Trophoblast cell (in vitro differentiated cells and primary cell): ENCODE measurements around the gene PHF13.

Experiments used
- DNase-seq, 2 donors: peaks; one replicate each; pipeline ENCODE4 v3.0.0-alpha.2; 2016
- H2AFZ ChIP-seq: 2 replicates; pipeline ENCODE4 v1.6.1; 2013; ENCODE audit warnings: low read length, moderate library complexity, mild to moderate bottlenecking; ENCODE audit not compliant: insufficient read depth, poor library complexity
- H2AK5ac ChIP-seq: 2 replicates; pipeline ENCODE4 v1.6.1; 2013; ENCODE audit warnings: mild to moderate bottlenecking, low read length
- H2BK120ac ChIP-seq: 2 replicates; pipeline ENCODE4 v1.6.1; 2013; ENCODE audit warnings: low read length, mild to moderate bottlenecking, moderate library complexity; ENCODE audit not compliant: insufficient read depth, poor library complexity
- H2BK12ac ChIP-seq: 2 replicates; pipeline ENCODE4 v1.6.1; 2013; ENCODE audit warnings: mild to moderate bottlenecking, low read length, moderate library complexity
- H2BK5ac ChIP-seq: 2 replicates; pipeline ENCODE4 v1.6.1; 2013; ENCODE audit warnings: low read length, low read depth, moderate library complexity, mild to moderate bottlenecking; ENCODE audit not compliant: poor library complexity
- H3K14ac ChIP-seq: 2 replicates; pipeline ENCODE4 v1.6.1; 2013; ENCODE audit warnings: mild to moderate bottlenecking, low read length
- H3K18ac ChIP-seq: 2 replicates; pipeline ENCODE4 v1.6.1; 2013; ENCODE audit warnings: mild to moderate bottlenecking, low read length
- H3K23ac ChIP-seq: 2 replicates; pipeline ENCODE4 v1.6.1; 2013; ENCODE audit warnings: low read length
- H3K27ac ChIP-seq: 2 replicates; pipeline ENCODE4 v1.5.1; 2013; ENCODE audit warnings: low read depth, mild to moderate bottlenecking, inconsistent platforms, low read length, moderate library complexity
- H3K27me3 ChIP-seq: 2 replicates; pipeline ENCODE4 v1.6.1; 2013; ENCODE audit warnings: inconsistent platforms, mild to moderate bottlenecking, low read length, moderate library complexity; ENCODE audit not compliant: insufficient read depth
- H3K36me3 ChIP-seq, 2 experiments: 1 replicate in 1 of 2; 2 replicates in 1 of 2; pipeline ENCODE4 v1.6.1; 2013; ENCODE audit warnings: low read length in 2 of 2, mild to moderate bottlenecking in 2 of 2, moderate library complexity in 1 of 2; ENCODE audit not compliant: insufficient read depth in 2 of 2, control insufficient read depth in 1 of 2
- H3K4ac ChIP-seq: 2 replicates; pipeline ENCODE4 v1.6.1; 2013; ENCODE audit warnings: low read depth, mild to moderate bottlenecking, low read length, moderate library complexity
- H3K4me1 ChIP-seq, 2 experiments: 1 replicate in 1 of 2; 2 replicates in 1 of 2; pipeline ENCODE4 v1.6.1; 2013; ENCODE audit warnings: low read length in 2 of 2, mild to moderate bottlenecking in 2 of 2, moderate library complexity in 1 of 2; ENCODE audit not compliant: insufficient read depth in 2 of 2, control insufficient read depth in 1 of 2
- H3K4me2 ChIP-seq: 2 replicates; pipeline ENCODE4 v1.6.1; 2013; ENCODE audit warnings: inconsistent platforms, mild to moderate bottlenecking, low read length, moderate library complexity
- H3K4me3 ChIP-seq: 2 replicates; pipeline ENCODE4 v1.5.1; 2013; ENCODE audit warnings: mild to moderate bottlenecking, low read depth, low read length, inconsistent platforms
- H3K79me1 ChIP-seq: one replicate; pipeline ENCODE4 v1.6.1; 2013; ENCODE audit warnings: low read length
- H3K79me2 ChIP-seq: 2 replicates; pipeline ENCODE4 v1.6.1; 2013; ENCODE audit warnings: low read length, mild to moderate bottlenecking; ENCODE audit not compliant: control insufficient read depth, insufficient read depth, poor library complexity
- H3K9ac ChIP-seq: 2 replicates; pipeline ENCODE4 v1.6.1; 2013; ENCODE audit warnings: mild to moderate bottlenecking, low read length
- H3K9me3 ChIP-seq: 2 replicates; pipeline ENCODE4 v1.6.1; 2013; ENCODE audit warnings: low read depth, mild to moderate bottlenecking, control low read depth, inconsistent platforms, low read length; ENCODE audit not compliant: insufficient read depth
- H4K12ac ChIP-seq: 2 replicates; pipeline ENCODE4 v1.6.1; 2013; ENCODE audit warnings: low read depth, mild to moderate bottlenecking, low read length, moderate library complexity
- H4K8ac ChIP-seq: 2 replicates; pipeline ENCODE4 v1.6.1; 2013; ENCODE audit warnings: low read depth, mild to moderate bottlenecking, low read length, moderate library complexity
- H4K91ac ChIP-seq: one replicate; pipeline ENCODE4 v1.6.1; 2013; ENCODE audit warnings: low read depth, mild to moderate bottlenecking, low read length, moderate library complexity
- WGBS: extraction: QIAGEN DNeasy Blood & Tissue Kit; methylation state at CpG from one replicate; pipeline ENCODE4 v1.1.7; 2013; ENCODE audit warnings: missing lambda C conversion rate; ENCODE audit not compliant: insufficient read length, insufficient coverage; ENCODE audit errors: extremely low coverage; 5-methylcytosine and 5-hydroxymethylcytosine counted together

Gene PHF13

GRCh38 chr1:6614019-6614928, 743 bp downstream of the PHF13 start:
- Histone ChIP-seq H3K4ac (peak overlapping the region; percentile 99), H2AFZ (peak overlapping the region; percentile 64), H3K4me1 (peaks cover 0 to 6% of the 10 kb centered on the region in 2 experiments), H2BK12ac (no peak overlapping the region), H3K79me2 (peaks cover 26% of the 10 kb centered on the region), H3K4me3 (peak overlapping the region; percentile 89), H2AK5ac (peak overlapping the region; percentile 98), H3K79me1 (peaks cover 16% of the 10 kb centered on the region), H3K27ac (peak overlapping the region; percentile 81), H3K18ac (peak overlapping the region; percentile 93), H4K12ac (peak overlapping the region; percentile 90), H4K91ac (peak overlapping the region; percentile 83), H3K23ac (no peak overlapping the region), H3K36me3 (peaks cover 20 to 22% of the 10 kb centered on the region in 2 experiments), H3K9me3 (no peaks in the 10 kb centered on the region), H4K8ac (peak overlapping the region; percentile 85), H2BK120ac (peak overlapping the region; percentile 48), H2BK5ac (peak overlapping the region; percentile 95), H3K14ac (peak overlapping the region; percentile 98), H3K9ac (peak overlapping the region; percentile 84), H3K4me2 (peak overlapping the region; percentile 49), H3K27me3 (no peaks in the 10 kb centered on the region)
- WGBS, result no CpG with 5 or more reads among the region's 117 CpGs
- DNase-seq, result peak in 1 of 2 donors; percentile 42

- Histone ChIP-seq H3K79me1 (peaks cover 16% of the 10 kb centered on the region), H3K14ac (peak overlapping the region; percentile 73), H3K36me3 (peaks cover 29 to 31% of the 10 kb centered on the region in 2 experiments), H3K27me3 (no peaks in the 10 kb centered on the region), H2AK5ac (no peak overlapping the region), H3K4me2 (peak overlapping the region; percentile 87), H2BK5ac (peak overlapping the region; percentile 74), H3K4ac (peak overlapping the region; percentile 99), H4K12ac (peak overlapping the region; percentile 44), H3K9me3 (no peaks in the 10 kb centered on the region), H2BK12ac (no peak overlapping the region), H2BK120ac (peak overlapping the region; percentile 65), H3K79me2 (peaks cover 28% of the 10 kb centered on the region), H3K18ac (peak overlapping the region; percentile 68), H4K8ac (peak overlapping the region; percentile 48), H4K91ac (peak overlapping the region; percentile 71), H3K4me3 (peak overlapping the region; percentile 89), H3K23ac (no peak overlapping the region), H3K4me1 (peaks cover 0 to 6% of the 10 kb centered on the region in 2 experiments), H3K9ac (peak overlapping the region; percentile 86), H2AFZ (no peak overlapping the region), H3K27ac (peak overlapping the region; percentile 8)
- peak in 1 of 2 donors; percentile 37 for DNase-seq
- no CpG with 5 or more reads among the region's 82 CpGs for WGBS
Observed at GRCh38 chr1:6614929-6615785, 1.6 kb downstream of the PHF13 start.

DNA sequence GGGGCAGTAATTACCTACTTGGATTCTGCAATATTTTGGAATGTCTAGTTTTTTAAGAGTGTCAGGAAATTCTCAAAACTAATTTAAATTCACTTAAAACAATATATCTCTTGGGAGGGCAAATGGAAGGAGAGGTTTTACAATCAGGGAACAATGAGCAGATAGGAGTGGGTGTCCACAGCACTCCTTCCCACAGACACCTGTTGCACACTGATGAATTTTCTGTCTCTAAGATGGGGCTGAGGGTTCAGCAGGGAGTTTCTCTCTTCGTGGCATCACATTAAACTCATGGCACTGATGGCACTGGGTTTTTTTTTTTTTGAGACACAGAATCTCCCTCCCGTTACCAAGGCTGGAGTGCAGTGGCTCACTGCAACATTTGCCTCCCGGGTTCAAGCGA, 5.5 kb downstream of the PHF13 start:
- Histone ChIP-seq H3K79me2 (peaks cover 24% of the 10 kb centered on the region), H3K27ac (no peak overlapping the region), H3K4ac (peak overlapping the region; percentile 49), H3K27me3 (no peaks in the 10 kb centered on the region), H3K9ac (no peak overlapping the region), H2BK12ac (no peak overlapping the region), H3K36me3 (peaks cover 58 to 61% of the 10 kb centered on the region in 2 experiments), H3K4me1 (peaks cover 18 to 29% of the 10 kb centered on the region in 2 experiments), H3K18ac (no peak overlapping the region), H2AFZ (no peak overlapping the region), H3K4me3 (no peak overlapping the region), H3K9me3 (peaks cover 4% of the 10 kb centered on the region), H3K79me1 (peaks cover 16% of the 10 kb centered on the region), H3K4me2 (no peak overlapping the region), H3K14ac (no peak overlapping the region), H2BK5ac (no peak overlapping the region), H4K8ac (no peak overlapping the region), H4K12ac (no peak overlapping the region), H4K91ac (no peak overlapping the region), H3K23ac (no peak overlapping the region), H2AK5ac (no peak overlapping the region), H2BK120ac (no peak overlapping the region)
- WGBS, result no CpG with 5 or more reads among the region's 4 CpGs
- no peak for DNase-seq
